Neural cell (in vitro differentiated cells): ENCODE results near the gene EYA4. TPM values are rescaled to one million over a fixed set of nuclear protein-coding genes. Genes with fewer than 3 reads are reported as not detected.

Experiments used
- H2AFZ ChIP-seq: fragments of 200-600, 300-800 bp; sonication (generic), shearing (Covaris generic); 2 replicates; pipeline ENCODE4 v1.6.0; 2014; ENCODE audit warnings: low read depth, mild to moderate bottlenecking, antibody characterized with exemption, low read length, moderate library complexity
- H3F3A ChIP-seq: fragments of 200-600 bp; shearing (Covaris generic); 2 replicates; pipeline ENCODE4 v1.6.1; 2016; ENCODE audit warnings: mild to moderate bottlenecking, moderate library complexity, mixed read lengths, antibody characterized with exemption, low read length; ENCODE audit not compliant: insufficient read depth, poor library complexity, severe bottlenecking
- H3K27ac ChIP-seq: fragments of 200-600, 300-800 bp; sonication (generic), shearing (Covaris generic); 2 replicates; pipeline ENCODE4 v1.5.1; 2014; ENCODE audit warnings: mild to moderate bottlenecking, low read length, moderate library complexity
- H3K27me3 ChIP-seq: fragments of 300-800, 200-600 bp; sonication (generic), shearing (Covaris generic); 2 replicates; pipeline ENCODE4 v1.6.0; 2014; ENCODE audit warnings: mild to moderate bottlenecking, low read depth, low read length, moderate library complexity; ENCODE audit not compliant: insufficient read depth
- H3K36me3 ChIP-seq: fragments of 300-800, 200-600 bp; sonication (generic), shearing (Covaris generic); 2 replicates; pipeline ENCODE4 v1.5.1; 2014; ENCODE audit warnings: mild to moderate bottlenecking, antibody characterized with exemption, low read length, moderate library complexity; ENCODE audit not compliant: insufficient read depth
- H3K4me2 ChIP-seq: fragments of 300-800, 200-600 bp; sonication (generic), shearing (Covaris generic); 2 replicates; pipeline ENCODE4 v1.6.0; 2014; ENCODE audit warnings: mild to moderate bottlenecking, low read length
- H3K4me3 ChIP-seq: fragments of 300-800, 200-600 bp; sonication (generic), shearing (Covaris generic); 2 replicates; pipeline ENCODE4 v1.5.1; 2014; ENCODE audit warnings: mild to moderate bottlenecking, low read length, moderate library complexity
- H3K79me2 ChIP-seq: fragments of 200-600 bp; shearing (Covaris generic); replicated peaks from 2 replicates; pipeline ENCODE4 v1.6.0; 2014; ENCODE audit warnings: mild to moderate bottlenecking, low read length, moderate library complexity; ENCODE audit not compliant: insufficient read depth
- H3K9ac ChIP-seq: fragments of 300-800, 200-600 bp; sonication (generic), shearing (Covaris generic); 2 replicates; pipeline ENCODE4 v1.6.1; 2016; ENCODE audit warnings: mild to moderate bottlenecking, low read length, mixed read lengths
- H3K9me2 ChIP-seq: fragments of 200-600 bp; shearing (Covaris generic); 2 replicates; pipeline ENCODE4 v1.6.1; 2016; ENCODE audit warnings: mild to moderate bottlenecking, low read length, mixed read lengths; ENCODE audit not compliant: insufficient read depth
- H3K9me3 ChIP-seq: fragments of 200-600, 300-800 bp; sonication (generic), shearing (Covaris generic); 2 replicates; pipeline ENCODE4 v1.6.1; 2016; ENCODE audit warnings: mild to moderate bottlenecking, mixed run types, low read length, moderate library complexity, mixed read lengths
- H4K20me1 ChIP-seq: fragments of 200-600 bp; shearing (Covaris generic); 2 replicates; pipeline ENCODE4 v1.6.1; 2016; ENCODE audit warnings: mild to moderate bottlenecking, mixed run types; ENCODE audit not compliant: insufficient read depth
- EP300 ChIP-seq: fragments of 450-650 bp; conservative IDR thresholded peaks from 2 replicates; pipeline ENCODE4 v1.6.1; 2014; ENCODE audit warnings: antibody characterized with exemption, mild to moderate bottlenecking, moderate library complexity; ENCODE audit not compliant: poor library complexity, severe bottlenecking
- EZH2 ChIP-seq: fragments of 200-600, 300-800 bp; shearing (Covaris generic), sonication (generic); IDR thresholded peaks from 2 replicates; pipeline ENCODE4 v1.6.1; 2014; ENCODE audit warnings: antibody characterized with exemption, low read length, borderline replicate concordance, mild to moderate bottlenecking; ENCODE audit not compliant: insufficient read depth, poor library complexity, severe bottlenecking
- MXI1 ChIP-seq: fragments of 450-650 bp; conservative IDR thresholded peaks from 2 replicates; pipeline ENCODE4 v1.6.1; 2014; ENCODE audit warnings: antibody characterized with exemption, mild to moderate bottlenecking; ENCODE audit not compliant: poor library complexity, severe bottlenecking
- POLR2AphosphoS5 ChIP-seq: IDR thresholded peaks from 2 replicates; pipeline ENCODE4 v1.6.1; 2012
- RAD21 ChIP-seq: fragments of 450-650 bp; conservative IDR thresholded peaks from 2 replicates; pipeline ENCODE4 v1.6.1; 2014; ENCODE audit warnings: antibody characterized with exemption, mild to moderate bottlenecking, moderate library complexity
- SMC3 ChIP-seq: fragments of 450-650 bp; conservative IDR thresholded peaks from 2 replicates; pipeline ENCODE4 v1.6.1; 2014; ENCODE audit warnings: antibody characterized with exemption, mild to moderate bottlenecking, moderate library complexity; ENCODE audit not compliant: poor library complexity
- TAF1 ChIP-seq: IDR thresholded peaks from 2 replicates; pipeline ENCODE4 v1.6.1; 2012; ENCODE audit warnings: low read depth
- polyA plus RNA-seq: library from polyadenylated mRNA; depleted of rRNA; stranded (reverse); fragments of >200 nt; gene quantifications from 2 replicates; pipeline ENCODE4 v1.2.3, GENCODE V29; 2014
- TF ChIP-seq, protein P1 (sequence below): fragments of 450-650 bp; IDR thresholded peaks from 2 replicates; pipeline ENCODE4 v1.5.1; 2014; ENCODE audit warnings: antibody characterized with exemption, mild to moderate bottlenecking, moderate library complexity; ENCODE audit not compliant: poor library complexity, severe bottlenecking
- TF ChIP-seq, protein P2 (sequence below): IDR thresholded peaks from 2 replicates; pipeline ENCODE4 v1.6.1; 2012; ENCODE audit warnings: borderline replicate concordance

The EYA4 gene
- polyA plus RNA-seq, 1 donor from 2014 or later: 2.6 TPM

DNA sequence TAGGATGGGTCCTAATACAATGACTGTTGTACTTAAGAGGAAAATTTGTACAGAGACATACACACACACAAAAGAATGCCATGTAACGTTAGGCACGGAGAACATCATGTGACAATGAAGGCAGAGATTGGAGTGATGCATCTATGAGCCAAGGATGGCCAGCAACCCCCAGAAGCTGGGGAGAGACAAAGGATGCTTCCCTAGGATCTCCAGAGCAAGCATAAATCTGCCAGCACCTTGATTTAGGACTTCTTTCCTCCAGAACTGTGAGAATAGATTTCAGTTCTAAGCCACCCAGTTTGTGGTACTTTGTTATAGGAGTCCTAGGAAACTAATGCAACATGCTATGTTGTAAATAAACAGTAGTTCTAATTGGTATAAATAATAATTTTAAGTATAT lies 25.0 kb downstream of the EYA4 start:
- Histone ChIP-seq H3K9me3 (no peaks in the 10 kb centered on the region), H2AFZ (no peak overlapping the region), H3K9ac (no peak overlapping the region), H4K20me1 (no peaks in the 10 kb centered on the region), H3F3A (no peaks in the 10 kb centered on the region), H3K79me2 (no peaks in the 10 kb centered on the region), H3K27ac (no peak overlapping the region), H3K36me3 (no peaks in the 10 kb centered on the region), H3K27me3 (no peaks in the 10 kb centered on the region), H3K4me3 (no peak overlapping the region), H3K9me2 (no peaks in the 10 kb centered on the region), H3K4me2 (no peak overlapping the region)
- no peak for TF ChIP-seq RAD21
- TF ChIP-seq POLR2AphosphoS5: no peak
- TF ChIP-seq, protein P1, sequence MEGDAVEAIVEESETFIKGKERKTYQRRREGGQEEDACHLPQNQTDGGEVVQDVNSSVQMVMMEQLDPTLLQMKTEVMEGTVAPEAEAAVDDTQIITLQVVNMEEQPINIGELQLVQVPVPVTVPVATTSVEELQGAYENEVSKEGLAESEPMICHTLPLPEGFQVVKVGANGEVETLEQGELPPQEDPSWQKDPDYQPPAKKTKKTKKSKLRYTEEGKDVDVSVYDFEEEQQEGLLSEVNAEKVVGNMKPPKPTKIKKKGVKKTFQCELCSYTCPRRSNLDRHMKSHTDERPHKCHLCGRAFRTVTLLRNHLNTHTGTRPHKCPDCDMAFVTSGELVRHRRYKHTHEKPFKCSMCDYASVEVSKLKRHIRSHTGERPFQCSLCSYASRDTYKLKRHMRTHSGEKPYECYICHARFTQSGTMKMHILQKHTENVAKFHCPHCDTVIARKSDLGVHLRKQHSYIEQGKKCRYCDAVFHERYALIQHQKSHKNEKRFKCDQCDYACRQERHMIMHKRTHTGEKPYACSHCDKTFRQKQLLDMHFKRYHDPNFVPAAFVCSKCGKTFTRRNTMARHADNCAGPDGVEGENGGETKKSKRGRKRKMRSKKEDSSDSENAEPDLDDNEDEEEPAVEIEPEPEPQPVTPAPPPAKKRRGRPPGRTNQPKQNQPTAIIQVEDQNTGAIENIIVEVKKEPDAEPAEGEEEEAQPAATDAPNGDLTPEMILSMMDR: no peak
- no peak for TF ChIP-seq EP300
- no peak for TF ChIP-seq SMC3
- no peak for TF ChIP-seq MXI1
- no peak for TF ChIP-seq TAF1
- TF ChIP-seq EZH2: no peak
- TF ChIP-seq, protein P2, sequence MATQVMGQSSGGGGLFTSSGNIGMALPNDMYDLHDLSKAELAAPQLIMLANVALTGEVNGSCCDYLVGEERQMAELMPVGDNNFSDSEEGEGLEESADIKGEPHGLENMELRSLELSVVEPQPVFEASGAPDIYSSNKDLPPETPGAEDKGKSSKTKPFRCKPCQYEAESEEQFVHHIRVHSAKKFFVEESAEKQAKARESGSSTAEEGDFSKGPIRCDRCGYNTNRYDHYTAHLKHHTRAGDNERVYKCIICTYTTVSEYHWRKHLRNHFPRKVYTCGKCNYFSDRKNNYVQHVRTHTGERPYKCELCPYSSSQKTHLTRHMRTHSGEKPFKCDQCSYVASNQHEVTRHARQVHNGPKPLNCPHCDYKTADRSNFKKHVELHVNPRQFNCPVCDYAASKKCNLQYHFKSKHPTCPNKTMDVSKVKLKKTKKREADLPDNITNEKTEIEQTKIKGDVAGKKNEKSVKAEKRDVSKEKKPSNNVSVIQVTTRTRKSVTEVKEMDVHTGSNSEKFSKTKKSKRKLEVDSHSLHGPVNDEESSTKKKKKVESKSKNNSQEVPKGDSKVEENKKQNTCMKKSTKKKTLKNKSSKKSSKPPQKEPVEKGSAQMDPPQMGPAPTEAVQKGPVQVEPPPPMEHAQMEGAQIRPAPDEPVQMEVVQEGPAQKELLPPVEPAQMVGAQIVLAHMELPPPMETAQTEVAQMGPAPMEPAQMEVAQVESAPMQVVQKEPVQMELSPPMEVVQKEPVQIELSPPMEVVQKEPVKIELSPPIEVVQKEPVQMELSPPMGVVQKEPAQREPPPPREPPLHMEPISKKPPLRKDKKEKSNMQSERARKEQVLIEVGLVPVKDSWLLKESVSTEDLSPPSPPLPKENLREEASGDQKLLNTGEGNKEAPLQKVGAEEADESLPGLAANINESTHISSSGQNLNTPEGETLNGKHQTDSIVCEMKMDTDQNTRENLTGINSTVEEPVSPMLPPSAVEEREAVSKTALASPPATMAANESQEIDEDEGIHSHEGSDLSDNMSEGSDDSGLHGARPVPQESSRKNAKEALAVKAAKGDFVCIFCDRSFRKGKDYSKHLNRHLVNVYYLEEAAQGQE: no peak

DNA sequence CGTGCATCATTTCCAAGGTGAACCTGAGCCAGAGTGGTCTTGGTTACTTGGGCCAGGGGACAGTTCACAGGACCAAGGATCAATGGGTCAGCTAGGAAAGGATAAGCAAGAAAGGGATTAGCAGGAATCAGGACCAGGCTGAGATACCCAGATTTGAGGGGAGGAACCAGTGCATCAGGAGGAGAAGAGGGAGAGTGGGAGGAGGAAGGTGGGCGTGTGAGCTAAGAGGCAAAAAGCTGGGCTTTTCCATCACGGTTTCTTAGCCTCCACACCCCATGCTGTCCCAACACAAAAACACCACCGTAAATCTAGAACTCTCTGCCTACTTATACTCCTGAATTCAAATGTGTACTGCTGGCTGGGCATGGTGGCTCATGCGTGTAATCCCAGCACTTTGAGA lies 27.5 kb downstream of the EYA4 start:
- no peak overlapping the region for H2AFZ ChIP-seq
- TF ChIP-seq, protein P2: no peak
- TF ChIP-seq EZH2 (no peak), POLR2AphosphoS5 (no peak), MXI1 (no peak), EP300 (no peak), TAF1 (no peak)
- TF ChIP-seq, protein P1: no peak
- no peak overlapping the region for H3K4me3 ChIP-seq
- no peak overlapping the region for H3K27ac ChIP-seq
- no peaks in the 10 kb centered on the region for H3K79me2 ChIP-seq
- H3K27me3 ChIP-seq: no peaks in the 10 kb centered on the region
- no peaks in the 10 kb centered on the region for H4K20me1 ChIP-seq
- no peaks in the 10 kb centered on the region for H3F3A ChIP-seq
- H3K9ac ChIP-seq: no peak overlapping the region
- no peaks in the 10 kb centered on the region for H3K9me3 ChIP-seq
- no peak overlapping the region for H3K4me2 ChIP-seq
- H3K9me2 ChIP-seq: no peaks in the 10 kb centered on the region
- no peaks in the 10 kb centered on the region for H3K36me3 ChIP-seq
